T-helper 2 cell treated with Interferon-gamma antibody and Interleukin-4, amounts not matched to agents 5 μg/mL and 100 μg/mL, for 36 hours (primary cell): Measurements from ENCODE around the gene SPC24.
"Not testable (repeated sequence)": the region's sequence is repeated elsewhere in the genome, so short reads cannot be mapped to it uniquely, and the experiment has no call there.

Source experiments
- DNase-seq: peaks from one replicate; pipeline ENCODE4 v3.0.0; 2021; ENCODE audit warnings: low spot score
- H3K27ac Mint-ChIP-seq: one replicate; pipeline ENCODE4 v1.8.0; 2021; ENCODE audit warnings: mild to moderate bottlenecking, mixed read lengths
- H3K27me3 Mint-ChIP-seq: one replicate; pipeline ENCODE4 v1.8.0; 2021; ENCODE audit warnings: low read depth, mixed read lengths
- H3K36me3 Mint-ChIP-seq: one replicate; pipeline ENCODE4 v1.8.0; 2021; ENCODE audit warnings: low read depth, mixed read lengths
- H3K4me1 Mint-ChIP-seq: one replicate; pipeline ENCODE4 v1.8.0; 2021; ENCODE audit warnings: low read depth, mixed read lengths
- H3K4me3 Mint-ChIP-seq: one replicate; pipeline ENCODE4 v1.8.0; 2022; ENCODE audit warnings: mild to moderate bottlenecking, moderate library complexity, mixed read lengths
- H3K9me3 Mint-ChIP-seq: one replicate; pipeline ENCODE4 v1.8.0; 2021; ENCODE audit warnings: mixed read lengths

Gene SPC24

GRCh38 chr19:11179716-11180297, 24.2 kb upstream of the SPC24 start:
- no peak for DNase-seq
- H3K9me3 Mint-ChIP-seq, result no peaks in the 10 kb centered on the region

GRCh38 chr19:11179145-11179465, 23.5 kb upstream of the SPC24 start:
- H3K27me3 Mint-ChIP-seq, H3K9me3 Mint-ChIP-seq, H3K36me3 Mint-ChIP-seq, H3K27ac Mint-ChIP-seq, H3K4me3 Mint-ChIP-seq, H3K4me1 Mint-ChIP-seq, DNase-seq: not testable (repeated sequence)

More at GRCh38 chr19:11179716-11180297, 24.2 kb upstream of the SPC24 start:
- H3K27ac Mint-ChIP-seq, result no peak overlapping the region
- no peaks in the 10 kb centered on the region for H3K4me1 Mint-ChIP-seq
- no peak overlapping the region for H3K4me3 Mint-ChIP-seq
- no peaks in the 10 kb centered on the region for H3K36me3 Mint-ChIP-seq
- H3K27me3 Mint-ChIP-seq, result peaks cover 2% of the 10 kb centered on the region

GRCh38 chr19:11177592-11177991, 22.0 kb upstream of the SPC24 start:
- Mint-ChIP-seq H3K27ac (no peak overlapping the region), H3K4me1 (no peaks in the 10 kb centered on the region), H3K36me3 (no peaks in the 10 kb centered on the region), H3K4me3 (no peak overlapping the region), H3K27me3 (no peaks in the 10 kb centered on the region), H3K9me3 (no peaks in the 10 kb centered on the region)
- DNase-seq, result no peak

GRCh38 chr19:11176466-11177193, 21.0 kb upstream of the SPC24 start:
- no peak for DNase-seq
- Mint-ChIP-seq H3K36me3 (no peaks in the 10 kb centered on the region), H3K4me1 (no peaks in the 10 kb centered on the region), H3K27ac (no peak overlapping the region), H3K27me3 (no peaks in the 10 kb centered on the region), H3K4me3 (no peak overlapping the region), H3K9me3 (no peaks in the 10 kb centered on the region)

- Mint-ChIP-seq H3K9me3 (no peaks in the 10 kb centered on the region), H3K27me3 (no peaks in the 10 kb centered on the region), H3K36me3 (no peaks in the 10 kb centered on the region), H3K4me1 (no peaks in the 10 kb centered on the region), H3K4me3 (no peak overlapping the region), H3K27ac (no peak overlapping the region)
- no peak for DNase-seq
These were observed 20.3 kb upstream of the SPC24 start for GRCh38 chr19:11175920-11176319.

- Mint-ChIP-seq H3K27ac (no peak overlapping the region), H3K36me3 (no peaks in the 10 kb centered on the region), H3K4me3 (no peak overlapping the region), H3K9me3 (no peaks in the 10 kb centered on the region), H3K4me1 (no peaks in the 10 kb centered on the region), H3K27me3 (no peaks in the 10 kb centered on the region)
- no peak for DNase-seq
These were observed 18.8 kb upstream of the SPC24 start for GRCh38 chr19:11174336-11174735.

- Mint-ChIP-seq H3K27me3 (no peaks in the 10 kb centered on the region), H3K4me1 (no peaks in the 10 kb centered on the region)
These were observed 18.1 kb upstream of the SPC24 start for GRCh38 chr19:11173516-11174155.

GRCh38 chr19:11172576-11172975, 17.0 kb upstream of the SPC24 start:
- Mint-ChIP-seq H3K9me3 (no peaks in the 10 kb centered on the region), H3K27me3 (no peaks in the 10 kb centered on the region), H3K4me3 (no peak overlapping the region), H3K4me1 (no peaks in the 10 kb centered on the region), H3K36me3 (no peaks in the 10 kb centered on the region), H3K27ac (no peak overlapping the region)
- DNase-seq, result no peak

More at GRCh38 chr19:11173516-11174155, 18.1 kb upstream of the SPC24 start:
- no peak overlapping the region for H3K27ac Mint-ChIP-seq
- no peaks in the 10 kb centered on the region for H3K36me3 Mint-ChIP-seq
- H3K4me3 Mint-ChIP-seq, result no peak overlapping the region
- no peak for DNase-seq
- no peaks in the 10 kb centered on the region for H3K9me3 Mint-ChIP-seq

GRCh38 chr19:11171144-11171543, 15.6 kb upstream of the SPC24 start:
- H3K4me1 Mint-ChIP-seq, result no peaks in the 10 kb centered on the region
- H3K27me3 Mint-ChIP-seq, result no peaks in the 10 kb centered on the region
- no peak for DNase-seq
- H3K9me3 Mint-ChIP-seq, result no peaks in the 10 kb centered on the region
- no peaks in the 10 kb centered on the region for H3K36me3 Mint-ChIP-seq
- H3K4me3 Mint-ChIP-seq, result no peak overlapping the region
- H3K27ac Mint-ChIP-seq, result no peak overlapping the region

- no peak for DNase-seq
- H3K4me1 Mint-ChIP-seq, result no peaks in the 10 kb centered on the region
- H3K27me3 Mint-ChIP-seq, result no peaks in the 10 kb centered on the region
- no peak overlapping the region for H3K27ac Mint-ChIP-seq
- no peaks in the 10 kb centered on the region for H3K9me3 Mint-ChIP-seq
- H3K4me3 Mint-ChIP-seq, result no peak overlapping the region
- H3K36me3 Mint-ChIP-seq, result no peaks in the 10 kb centered on the region
These were observed 14.5 kb upstream of the SPC24 start for GRCh38 chr19:11169896-11170678.

GRCh38 chr19:11168568-11168967, 13.0 kb upstream of the SPC24 start:
- DNase-seq, result no peak
- H3K27me3 Mint-ChIP-seq, result no peaks in the 10 kb centered on the region
- no peak overlapping the region for H3K4me3 Mint-ChIP-seq
- H3K36me3 Mint-ChIP-seq, result no peaks in the 10 kb centered on the region
- H3K9me3 Mint-ChIP-seq, result no peaks in the 10 kb centered on the region
- H3K27ac Mint-ChIP-seq, result no peak overlapping the region
- no peaks in the 10 kb centered on the region for H3K4me1 Mint-ChIP-seq

- no peaks in the 10 kb centered on the region for H3K27me3 Mint-ChIP-seq
- H3K4me1 Mint-ChIP-seq, result no peaks in the 10 kb centered on the region
- no peaks in the 10 kb centered on the region for H3K36me3 Mint-ChIP-seq
- no peak overlapping the region for H3K27ac Mint-ChIP-seq
- no peak overlapping the region for H3K4me3 Mint-ChIP-seq
- H3K9me3 Mint-ChIP-seq, result no peaks in the 10 kb centered on the region
- DNase-seq, result no peak
These were observed 10.9 kb upstream of the SPC24 start for GRCh38 chr19:11166281-11167142.

- Mint-ChIP-seq H3K4me3 (no peak overlapping the region), H3K9me3 (no peaks in the 10 kb centered on the region), H3K27me3 (no peaks in the 10 kb centered on the region), H3K4me1 (no peaks in the 10 kb centered on the region), H3K27ac (no peak overlapping the region), H3K36me3 (no peaks in the 10 kb centered on the region)
- DNase-seq, result no peak
These were observed 10.0 kb upstream of the SPC24 start for GRCh38 chr19:11165486-11166030.
